Mesenchymal stem cell (in vitro differentiated cells and primary cell): ENCODE measurements around the gene ALDH1B1.
A peak's percentile ranks its signal among the peaks of the same experiment; 100 is the strongest.

Experiments
- DNase-seq: peaks from one replicate; pipeline ENCODE4 v3.0.0-alpha.2; 2013
- H2AFZ ChIP-seq: one replicate; pipeline ENCODE4 v1.6.1; 2013; ENCODE audit warnings: low read depth, mild to moderate bottlenecking, control low read depth, inconsistent platforms, low read length, moderate library complexity
- H2AK5ac ChIP-seq: 2 replicates; pipeline ENCODE4 v1.6.1; 2013; ENCODE audit warnings: low read length, moderate library complexity, mild to moderate bottlenecking, inconsistent platforms; ENCODE audit not compliant: severe bottlenecking
- H2BK120ac ChIP-seq: one replicate; pipeline ENCODE4 v1.6.1; 2013; ENCODE audit warnings: low read depth, mild to moderate bottlenecking, inconsistent platforms, low read length, moderate library complexity
- H2BK12ac ChIP-seq, 2 experiments: one replicate each; pipeline ENCODE4 v1.6.1; 2013; ENCODE audit warnings: inconsistent platforms in 2 of 2, low read length in 2 of 2, mild to moderate bottlenecking in 2 of 2, moderate library complexity in 2 of 2, control low read depth in 1 of 2
- H2BK15ac ChIP-seq: one replicate; pipeline ENCODE4 v1.6.1; 2013; ENCODE audit warnings: mild to moderate bottlenecking, low read depth, inconsistent platforms; ENCODE audit not compliant: poor library complexity, severe bottlenecking
- H2BK5ac ChIP-seq: 2 replicates; pipeline ENCODE4 v1.6.1; 2013; ENCODE audit warnings: low read depth, mild to moderate bottlenecking, low read length, control low read depth, inconsistent platforms; ENCODE audit not compliant: poor library complexity, severe bottlenecking
- H3K14ac ChIP-seq, 2 experiments: one replicate each; pipeline ENCODE4 v1.6.1; 2013; ENCODE audit warnings: inconsistent platforms in 2 of 2, low read length in 2 of 2, control low read depth in 1 of 2, mild to moderate bottlenecking in 1 of 2, moderate library complexity in 1 of 2
- H3K18ac ChIP-seq, 2 experiments: one replicate each; pipeline ENCODE4 v1.6.1; 2013; ENCODE audit warnings: inconsistent platforms in 2 of 2, low read length in 2 of 2, control low read depth in 1 of 2, low read depth in 1 of 2, mild to moderate bottlenecking in 1 of 2
- H3K23ac ChIP-seq, 2 experiments: one replicate each; pipeline ENCODE4 v1.6.1; 2013; ENCODE audit warnings: inconsistent platforms in 2 of 2, low read length in 2 of 2, mild to moderate bottlenecking in 2 of 2, moderate library complexity in 2 of 2, control low read depth in 1 of 2
- H3K27ac ChIP-seq: 2 replicates; pipeline ENCODE4 v1.5.1; 2013; ENCODE audit warnings: mild to moderate bottlenecking, moderate library complexity, low read length, control low read depth, inconsistent platforms; ENCODE audit not compliant: poor library complexity, severe bottlenecking
- H3K27me3 ChIP-seq, 2 experiments: 2 replicates each; pipeline versions ENCODE4 v1.6.1 to v1.7.0; 2013; ENCODE audit warnings: low read length in 2 of 2, mild to moderate bottlenecking in 2 of 2, moderate library complexity in 2 of 2, control low read depth in 1 of 2, inconsistent platforms in 1 of 2; ENCODE audit not compliant: control insufficient read depth in 1 of 2, insufficient read depth in 1 of 2
- H3K36me3 ChIP-seq, 2 experiments: 2 replicates each; pipeline versions ENCODE4 v1.6.1 to v1.7.0; 2013; ENCODE audit warnings: low read length in 2 of 2, control low read depth in 1 of 2, inconsistent platforms in 1 of 2, low read depth in 1 of 2, mild to moderate bottlenecking in 1 of 2; ENCODE audit not compliant: insufficient read depth in 2 of 2, control insufficient read depth in 1 of 2
- H3K4ac ChIP-seq, 2 experiments: one replicate each; pipeline ENCODE4 v1.6.1; 2013; ENCODE audit warnings: inconsistent platforms in 2 of 2, low read length in 2 of 2, mild to moderate bottlenecking in 2 of 2, moderate library complexity in 2 of 2, control low read depth in 1 of 2, low read depth in 1 of 2
- H3K4me1 ChIP-seq: 2 replicates; pipeline ENCODE4 v1.6.1; 2013; ENCODE audit warnings: low read depth, low read length, control low read depth; ENCODE audit not compliant: control insufficient read depth, insufficient read depth
- H3K4me2 ChIP-seq: 2 replicates; pipeline ENCODE4 v1.6.1; 2013; ENCODE audit warnings: low read length, mild to moderate bottlenecking, inconsistent platforms; ENCODE audit not compliant: poor library complexity, severe bottlenecking
- H3K4me3 ChIP-seq, 2 experiments: 2 replicates each; pipeline versions ENCODE4 v1.5.1 to v1.7.0; 2013; ENCODE audit warnings: low read length in 2 of 2, mild to moderate bottlenecking in 2 of 2, control low read depth in 1 of 2, low read depth in 1 of 2; ENCODE audit not compliant: insufficient read depth in 1 of 2
- H3K79me1 ChIP-seq: replicated peaks from 2 replicates; pipeline ENCODE4 v1.6.1; 2013; ENCODE audit warnings: mild to moderate bottlenecking, control low read depth, low read length, inconsistent platforms; ENCODE audit not compliant: poor library complexity, severe bottlenecking
- H3K9ac ChIP-seq: 2 replicates; pipeline ENCODE4 v1.7.0; 2013; ENCODE audit warnings: mild to moderate bottlenecking, low read length, moderate library complexity
- H3K9me3 ChIP-seq: 2 replicates; pipeline ENCODE4 v1.7.0; 2013; ENCODE audit warnings: mild to moderate bottlenecking, low read length; ENCODE audit not compliant: control insufficient read depth
- H4K8ac ChIP-seq: one replicate; pipeline ENCODE4 v1.6.1; 2013; ENCODE audit warnings: inconsistent platforms, mild to moderate bottlenecking, low read length, moderate library complexity
- H4K91ac ChIP-seq: one replicate; pipeline ENCODE4 v1.6.1; 2013; ENCODE audit warnings: mild to moderate bottlenecking, low read length, inconsistent platforms
- WGBS: methylation state at CpG from one replicate; pipeline ENCODE4 v1.1.7; 2013; ENCODE audit warnings: mixed read lengths; 5-methylcytosine and 5-hydroxymethylcytosine counted together

ALDH1B1 gene

GRCh38 chr9:38345851-38346755 lies 46.4 kb upstream of the ALDH1B1 start:
- no peaks in the 10 kb centered on the region for H3K36me3 ChIP-seq

GRCh38 chr9:38346811-38347210 lies 45.7 kb upstream of the ALDH1B1 start:
- H3K14ac ChIP-seq = no peak overlapping the region
- peaks cover 18% of the 10 kb centered on the region for H3K4me1 ChIP-seq
- no peak overlapping the region for H3K4ac ChIP-seq
- H3K27me3 ChIP-seq = peaks cover 0 to 76% of the 10 kb centered on the region in 2 experiments
- H3K79me1 ChIP-seq = no peaks in the 10 kb centered on the region
- no peak overlapping the region for H2AK5ac ChIP-seq
- H3K36me3 ChIP-seq = no peaks in the 10 kb centered on the region
- no peak overlapping the region for H4K8ac ChIP-seq
- no peak overlapping the region for H3K18ac ChIP-seq
- DNase-seq = no peak
- H3K4me2 ChIP-seq = no peak overlapping the region
- no peak overlapping the region for H3K4me3 ChIP-seq
- no peak overlapping the region for H3K27ac ChIP-seq
- no peak overlapping the region for H2BK12ac ChIP-seq
- H3K9ac ChIP-seq = no peak overlapping the region
- WGBS = 38% methylated on average over 6 of the region's 7 CpGs
- H2AFZ ChIP-seq = no peak overlapping the region
- no peak overlapping the region for H3K23ac ChIP-seq
- no peak overlapping the region for H2BK15ac ChIP-seq
- no peak overlapping the region for H2BK5ac ChIP-seq
- no peak overlapping the region for H2BK120ac ChIP-seq
- peaks cover 1% of the 10 kb centered on the region for H3K9me3 ChIP-seq
- H4K91ac ChIP-seq = no peak overlapping the region

More at GRCh38 chr9:38345851-38346755, 46.4 kb upstream of the ALDH1B1 start:
- H2BK5ac ChIP-seq = no peak overlapping the region
- H3K4me1 ChIP-seq = peaks cover 18% of the 10 kb centered on the region
- H3K18ac ChIP-seq = no peak overlapping the region
- H3K9ac ChIP-seq = no peak overlapping the region
- no peak overlapping the region for H3K4me3 ChIP-seq
- no peak overlapping the region for H4K8ac ChIP-seq
- no peak overlapping the region for H4K91ac ChIP-seq
- no peak overlapping the region for H3K4ac ChIP-seq
- H2BK15ac ChIP-seq = no peak overlapping the region
- H2BK120ac ChIP-seq = no peak overlapping the region
- H3K23ac ChIP-seq = no peak overlapping the region
- H2BK12ac ChIP-seq = no peak overlapping the region
- no peak overlapping the region for H3K27ac ChIP-seq
- H3K4me2 ChIP-seq = no peak overlapping the region
- H3K14ac ChIP-seq = no peak overlapping the region
- peaks cover 4% of the 10 kb centered on the region for H3K9me3 ChIP-seq
- no peak for DNase-seq
- H2AK5ac ChIP-seq = peak overlapping the region; percentile 46
- peaks cover 0 to 79% of the 10 kb centered on the region in 2 experiments for H3K27me3 ChIP-seq
- no peaks in the 10 kb centered on the region for H3K79me1 ChIP-seq
- WGBS = 78% methylated on average over 10 of the region's 10 CpGs
- no peak overlapping the region for H2AFZ ChIP-seq

GRCh38 chr9:38347271-38347671 lies 45.2 kb upstream of the ALDH1B1 start:
- H3K36me3 ChIP-seq = no peaks in the 10 kb centered on the region
- peaks cover 18% of the 10 kb centered on the region for H3K4me1 ChIP-seq
- no peak overlapping the region for H2BK5ac ChIP-seq
- H4K8ac ChIP-seq = no peak overlapping the region
- H3K27ac ChIP-seq = no peak overlapping the region
- no peak overlapping the region for H3K4ac ChIP-seq
- no peak overlapping the region for H2BK120ac ChIP-seq
- no peak overlapping the region for H3K4me3 ChIP-seq
- no peak overlapping the region for H3K9ac ChIP-seq
- H3K9me3 ChIP-seq = no peaks in the 10 kb centered on the region
- no peak overlapping the region for H2BK12ac ChIP-seq
- no peak overlapping the region for H2AFZ ChIP-seq
- H3K18ac ChIP-seq = no peak overlapping the region
- H3K27me3 ChIP-seq = peaks cover 0 to 72% of the 10 kb centered on the region in 2 experiments
- 57% methylated on average over 2 of the region's 2 CpGs for WGBS
- no peak overlapping the region for H3K14ac ChIP-seq
- no peak overlapping the region for H4K91ac ChIP-seq
- H2AK5ac ChIP-seq = no peak overlapping the region
- H3K23ac ChIP-seq = no peak overlapping the region
- no peak overlapping the region for H2BK15ac ChIP-seq
- no peak for DNase-seq
- no peaks in the 10 kb centered on the region for H3K79me1 ChIP-seq
- H3K4me2 ChIP-seq = no peak overlapping the region

- peaks cover 18% of the 10 kb centered on the region for H3K4me1 ChIP-seq
- 70% methylated on average over 3 of the region's 3 CpGs for WGBS
Observed at GRCh38 chr9:38347946-38348345, 44.6 kb upstream of the ALDH1B1 start.

More at GRCh38 chr9:38347946-38348345, 44.6 kb upstream of the ALDH1B1 start:
- Histone ChIP-seq H3K27ac (no peak overlapping the region), H3K4ac (no peak overlapping the region), H2BK120ac (no peak overlapping the region), H2BK15ac (no peak overlapping the region), H4K8ac (no peak overlapping the region), H3K4me2 (no peak overlapping the region), H2BK12ac (no peak overlapping the region), H2AFZ (no peak overlapping the region), H3K14ac (no peak overlapping the region), H2AK5ac (peak overlapping the region; percentile 61), H2BK5ac (no peak overlapping the region), H3K18ac (no peak overlapping the region), H3K23ac (no peak overlapping the region), H3K27me3 (peaks cover 0 to 68% of the 10 kb centered on the region in 2 experiments), H3K79me1 (no peaks in the 10 kb centered on the region), H3K9me3 (no peaks in the 10 kb centered on the region), H3K4me3 (no peak overlapping the region), H3K9ac (no peak overlapping the region), H3K36me3 (no peaks in the 10 kb centered on the region), H4K91ac (no peak overlapping the region)
- no peak for DNase-seq
